Upper lobe of right lung (tissue), 1 donor: ENCODE measurements around the gene HOXA2. TPM values are rescaled to one million over a fixed set of nuclear protein-coding genes. Genes with fewer than 3 reads are reported as not detected.

Experiments
- ATAC-seq: fragments of 200-7000 bp; cut with Tn5 transposase; one replicate; pipeline ENCODE4 v1.9.1; 2020; ENCODE audit warnings: mild to moderate bottlenecking, moderate library complexity
- DNase-seq: peaks from one replicate; pipeline ENCODE4 v3.0.0-alpha.2; 2020
- H3K27ac ChIP-seq: fragments of 200-600 bp; one replicate; pipeline ENCODE4 v1.8.0; 2022
- H3K27me3 ChIP-seq: fragments of 200-600 bp; one replicate; pipeline ENCODE4 v1.8.0; 2022; ENCODE audit warnings: mild to moderate bottlenecking
- H3K36me3 ChIP-seq: fragments of 200-600 bp; one replicate; pipeline ENCODE4 v1.8.0; 2022
- H3K4me1 ChIP-seq: fragments of 200-600 bp; one replicate; pipeline ENCODE4 v1.8.0; 2022
- H3K4me3 ChIP-seq: fragments of 200-600 bp; one replicate; pipeline ENCODE4 v1.8.0; 2022; ENCODE audit warnings: mild to moderate bottlenecking
- H3K9me3 ChIP-seq: fragments of 200-600 bp; one replicate; pipeline ENCODE4 v1.8.0; 2022
- intact Hi-C: fragments of 100-400 bp; cut with DNase I; formaldehyde crosslinking; loops from one replicate; pipeline ENCODE4 v1.11.0; 2022
- total RNA-seq: library from RNA; stranded (reverse); fragmentation: NEBNext Ultra II Directional; extraction: Animal tissue kit (Norgen Biotek cat#: 25700); gene quantifications from one replicate; pipeline ENCODE4 v1.2.1, GENCODE V29; 2021
- TF ChIP-seq, protein P1 (sequence below): fragments of 200-600 bp; IDR thresholded peaks from one replicate; pipeline ENCODE4 v1.8.0; 2022; ENCODE audit warnings: antibody characterized with exemption
- donor health status: DM: no; HTN: yes; CAD: no; lungs with severe emphysema.

The HOXA2 gene
- total RNA-seq, 1 donor from 2014 or later, result 2.1 TPM

DNA sequence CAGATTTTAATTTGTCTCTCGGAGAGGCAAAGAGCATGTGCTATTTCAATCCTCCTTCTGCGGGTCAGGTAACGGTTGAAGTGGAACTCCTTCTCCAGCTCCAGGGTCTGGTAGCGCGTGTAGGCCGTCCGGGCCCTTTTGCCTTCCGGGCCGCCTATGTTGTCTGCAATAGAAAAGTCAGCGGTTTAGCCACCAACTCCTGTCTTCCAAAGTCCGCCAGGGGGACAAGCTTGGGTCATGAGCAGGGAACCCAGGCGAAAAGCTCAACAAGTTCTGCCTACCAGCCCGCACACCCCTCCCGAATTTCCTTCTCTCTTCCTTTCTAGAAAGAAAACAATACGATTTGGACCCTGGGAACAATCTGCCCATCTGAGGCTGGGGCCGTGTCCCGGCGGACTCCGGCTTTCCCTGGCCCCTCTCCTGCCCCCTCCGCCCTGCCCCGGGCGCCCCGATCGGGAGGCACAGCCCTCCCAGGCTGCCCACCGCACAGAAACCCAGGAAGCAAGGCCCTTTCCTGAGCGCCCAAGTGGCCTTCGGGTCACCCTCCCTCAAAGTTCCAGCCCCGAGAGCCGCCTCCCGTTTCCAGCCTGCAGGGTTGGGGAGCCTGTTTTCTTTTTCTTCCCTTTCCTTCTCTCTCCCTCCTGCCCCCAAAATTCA is 39.6 kb upstream of the HOXA2 start:
- no peak for DNase-seq
- ATAC-seq, result no peak
- no peaks in the 10 kb centered on the region for H3K36me3 ChIP-seq

DNA sequence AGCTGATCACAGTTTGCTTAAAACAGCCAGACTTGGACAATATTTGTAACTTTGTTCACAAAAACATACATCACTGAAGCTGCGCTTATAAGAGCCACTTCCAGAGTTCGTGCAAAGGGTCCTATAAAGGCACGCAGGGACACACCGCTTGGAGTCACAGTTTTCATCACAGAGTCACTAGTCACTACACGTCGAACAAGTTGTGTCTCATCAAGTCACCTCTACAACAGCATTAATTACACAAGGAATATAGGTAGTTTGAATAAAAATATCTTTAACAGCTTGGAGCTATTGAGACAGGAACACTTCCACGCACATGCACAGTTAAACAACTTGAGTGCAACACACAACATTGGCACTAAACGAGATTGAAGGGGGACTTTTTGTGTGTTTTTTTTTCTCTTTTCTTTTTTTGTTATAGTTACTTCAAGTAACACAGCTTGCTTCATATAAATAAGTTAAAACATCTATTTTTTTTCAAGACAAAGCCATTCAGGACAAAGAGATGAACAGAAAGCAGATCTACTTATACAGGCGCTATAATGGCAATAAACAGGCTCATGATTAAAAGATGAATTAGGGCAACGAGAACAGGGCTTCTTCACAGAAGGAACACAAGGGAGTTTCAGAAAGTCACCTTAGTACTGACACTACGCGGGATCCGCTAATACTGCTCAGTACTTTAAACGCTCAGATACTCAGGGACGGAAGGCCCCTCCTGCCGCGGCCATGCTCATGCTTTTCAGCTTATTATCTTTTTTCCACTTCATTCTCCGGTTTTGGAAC is 38.8 kb upstream of the HOXA2 start:
- Histone ChIP-seq H3K9me3 (no peaks in the 10 kb centered on the region), H3K27me3 (peaks cover 35% of the 10 kb centered on the region), H3K36me3 (no peaks in the 10 kb centered on the region), H3K4me3 (peak overlapping the region; percentile 70), H3K27ac (peak overlapping the region; percentile 96), H3K4me1 (peaks cover 12% of the 10 kb centered on the region)
- ATAC-seq (no peak), DNase-seq (no peak)
- intact Hi-C loops, result loop anchor here (5.0 kb wide), 1 partner anchor 44 kb away; the partner anchor contains the start of gene HOXA1
- TF ChIP-seq, protein P1, sequence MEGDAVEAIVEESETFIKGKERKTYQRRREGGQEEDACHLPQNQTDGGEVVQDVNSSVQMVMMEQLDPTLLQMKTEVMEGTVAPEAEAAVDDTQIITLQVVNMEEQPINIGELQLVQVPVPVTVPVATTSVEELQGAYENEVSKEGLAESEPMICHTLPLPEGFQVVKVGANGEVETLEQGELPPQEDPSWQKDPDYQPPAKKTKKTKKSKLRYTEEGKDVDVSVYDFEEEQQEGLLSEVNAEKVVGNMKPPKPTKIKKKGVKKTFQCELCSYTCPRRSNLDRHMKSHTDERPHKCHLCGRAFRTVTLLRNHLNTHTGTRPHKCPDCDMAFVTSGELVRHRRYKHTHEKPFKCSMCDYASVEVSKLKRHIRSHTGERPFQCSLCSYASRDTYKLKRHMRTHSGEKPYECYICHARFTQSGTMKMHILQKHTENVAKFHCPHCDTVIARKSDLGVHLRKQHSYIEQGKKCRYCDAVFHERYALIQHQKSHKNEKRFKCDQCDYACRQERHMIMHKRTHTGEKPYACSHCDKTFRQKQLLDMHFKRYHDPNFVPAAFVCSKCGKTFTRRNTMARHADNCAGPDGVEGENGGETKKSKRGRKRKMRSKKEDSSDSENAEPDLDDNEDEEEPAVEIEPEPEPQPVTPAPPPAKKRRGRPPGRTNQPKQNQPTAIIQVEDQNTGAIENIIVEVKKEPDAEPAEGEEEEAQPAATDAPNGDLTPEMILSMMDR, result no peak

More for the DNA sequence above, 39.6 kb upstream of the HOXA2 start:
- Histone ChIP-seq H3K27ac (peak overlapping the region; percentile 96), H3K27me3 (peaks cover 37% of the 10 kb centered on the region), H3K4me1 (peaks cover 4% of the 10 kb centered on the region), H3K9me3 (no peaks in the 10 kb centered on the region), H3K4me3 (peak overlapping the region; percentile 70)
- TF ChIP-seq, protein P1, result no peak
- intact Hi-C loops, result loop anchor here (5.0 kb wide), 1 partner anchor 45 kb away; the partner anchor contains the start of gene HOXA1

DNA sequence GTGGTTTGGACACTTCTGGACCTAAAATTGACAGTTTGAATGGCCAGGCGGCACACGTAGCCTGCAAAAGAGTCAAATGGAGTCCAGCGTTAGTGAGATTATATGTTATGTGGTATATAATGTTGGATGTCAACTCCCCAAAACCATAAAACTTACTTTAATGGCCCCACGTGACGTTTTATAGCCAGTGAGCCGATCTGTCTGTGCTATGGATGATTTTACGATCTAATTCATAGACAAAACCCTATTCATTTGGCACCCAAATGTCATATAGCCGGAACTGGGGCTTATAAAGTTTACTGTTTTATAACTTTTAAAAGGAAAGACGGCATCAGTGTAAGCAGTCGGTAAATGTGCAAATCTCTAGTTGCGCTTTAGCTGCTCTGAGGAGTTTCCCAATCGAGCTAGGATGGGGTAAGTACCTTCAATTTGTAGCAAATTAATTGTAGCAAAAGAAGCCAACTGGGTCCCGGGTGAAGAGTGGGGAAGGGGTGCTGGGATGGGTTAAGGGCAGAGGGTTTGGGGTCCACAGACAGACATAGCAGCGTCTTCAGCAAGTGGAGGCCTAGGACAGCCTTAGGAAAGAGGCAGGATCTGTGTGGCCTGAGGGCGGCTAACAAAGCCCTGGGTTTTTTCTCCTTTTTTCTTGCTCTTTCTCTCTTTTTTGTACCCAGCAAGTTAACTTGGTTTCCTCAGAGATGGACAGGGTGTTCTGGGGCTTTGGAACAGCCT is 37.8 kb upstream of the HOXA2 start:
- TF ChIP-seq, protein P1, result no peak
- DNase-seq (no peak), ATAC-seq (no peak)
- H3K9me3 ChIP-seq, result no peaks in the 10 kb centered on the region
- H3K4me3 ChIP-seq, result peak overlapping the region; percentile 70
- peaks cover 27% of the 10 kb centered on the region for H3K27me3 ChIP-seq
- peak overlapping the region; percentile 96 for H3K27ac ChIP-seq
- no peaks in the 10 kb centered on the region for H3K36me3 ChIP-seq
- H3K4me1 ChIP-seq, result peaks cover 22% of the 10 kb centered on the region
- intact Hi-C loops, result loop anchor here (5.0 kb wide), 1 partner anchor 43 kb away; the partner anchor contains the start of gene HOXA1

DNA sequence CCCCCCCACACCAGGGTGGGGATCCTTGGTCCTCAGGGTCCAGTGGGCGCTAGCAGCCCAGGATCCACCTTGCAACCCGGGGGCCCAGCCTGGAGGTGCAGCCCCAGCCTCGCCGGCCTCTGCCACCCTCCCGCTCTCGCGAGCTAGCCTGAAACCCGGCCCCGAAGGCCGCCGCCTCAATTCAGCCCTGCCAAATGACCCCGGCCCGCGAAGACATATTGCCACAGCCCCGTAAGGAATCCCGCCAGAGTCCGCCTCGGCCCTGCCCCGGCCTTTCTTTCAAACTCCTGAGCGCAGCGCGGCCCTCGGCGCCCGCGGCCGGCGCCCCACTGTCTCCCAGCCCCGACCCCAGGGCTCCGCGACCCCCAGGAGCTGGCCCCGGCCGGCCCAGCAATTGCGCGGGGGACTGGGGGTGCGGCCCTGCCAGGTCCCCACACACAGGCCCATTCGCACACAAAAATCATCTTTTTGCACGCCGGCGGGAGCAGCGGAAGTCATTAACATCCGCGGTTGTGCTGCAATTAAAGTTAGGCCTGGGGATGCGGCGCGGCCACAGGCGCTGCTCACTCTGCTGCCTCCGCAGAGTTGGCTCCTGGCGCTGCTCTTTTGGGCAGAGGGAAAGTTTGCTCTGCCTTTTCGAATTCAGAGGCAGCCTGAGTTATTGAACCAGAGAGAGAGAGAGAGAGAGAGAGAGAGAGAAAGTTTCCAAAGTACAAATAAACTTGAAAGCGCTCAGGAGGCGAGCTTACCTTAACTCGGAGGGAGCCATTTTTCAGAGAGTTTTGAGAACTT is 37.0 kb upstream of the HOXA2 start:
- Histone ChIP-seq H3K27me3 (peaks cover 24% of the 10 kb centered on the region), H3K27ac (peak overlapping the region; percentile 96), H3K4me1 (peaks cover 30% of the 10 kb centered on the region), H3K9me3 (no peaks in the 10 kb centered on the region), H3K4me3 (peak overlapping the region; percentile 70), H3K36me3 (no peaks in the 10 kb centered on the region)
- intact Hi-C loops, result loop anchor here (5.0 kb wide), 1 partner anchor 42 kb away; the partner anchor contains the start of gene HOXA1
- TF ChIP-seq, protein P1, result no peak
- DNase-seq (peak; percentile 61), ATAC-seq (no peak)

- H3K4me1 ChIP-seq, result peaks cover 33% of the 10 kb centered on the region
- H3K27ac ChIP-seq, result peak overlapping the region; percentile 96
- H3K4me3 ChIP-seq, result peak overlapping the region; percentile 70
- H3K27me3 ChIP-seq, result peaks cover 19% of the 10 kb centered on the region
- no peaks in the 10 kb centered on the region for H3K9me3 ChIP-seq
- intact Hi-C loops, result no loop called here
- no peaks in the 10 kb centered on the region for H3K36me3 ChIP-seq
- TF ChIP-seq, protein P1, result no peak
- ATAC-seq, result no peak
- no peak for DNase-seq
Observed at GRCh38 chr7:27138985-27139333, 36.5 kb upstream of the HOXA2 start.
